Osteocyte (in vitro differentiated cells): ENCODE measurements around the gene RPS3A. TPM values are rescaled to one million over a fixed set of nuclear protein-coding genes. Genes with fewer than 3 reads are reported as not detected.
"Not testable (repeated sequence)": the region's sequence is repeated elsewhere in the genome, so short reads cannot be mapped to it uniquely, and the experiment has no call there.

Experiments used
- DNase-seq: peaks from one replicate; pipeline ENCODE4 v3.0.0; 2021; ENCODE audit warnings: mixed read lengths; ENCODE audit not compliant: unreplicated experiment; ENCODE audit errors: extremely low spot score
- H3K27ac Mint-ChIP-seq: one replicate; pipeline ENCODE4 v1.8.0; 2021; ENCODE audit warnings: mild to moderate bottlenecking, mixed read lengths; ENCODE audit not compliant: unreplicated experiment
- H3K27me3 Mint-ChIP-seq: one replicate; pipeline ENCODE4 v1.8.0; 2021; ENCODE audit warnings: mixed read lengths; ENCODE audit not compliant: unreplicated experiment
- H3K36me3 Mint-ChIP-seq: one replicate; pipeline ENCODE4 v1.8.0; 2021; ENCODE audit warnings: mixed read lengths; ENCODE audit not compliant: unreplicated experiment
- H3K4me1 Mint-ChIP-seq: one replicate; pipeline ENCODE4 v1.8.0; 2021; ENCODE audit warnings: mixed read lengths; ENCODE audit not compliant: unreplicated experiment
- H3K4me3 Mint-ChIP-seq: one replicate; pipeline ENCODE4 v1.8.0; 2021; ENCODE audit warnings: mild to moderate bottlenecking, moderate library complexity, mixed read lengths; ENCODE audit not compliant: unreplicated experiment
- H3K9me3 Mint-ChIP-seq: one replicate; pipeline ENCODE4 v1.8.0; 2021; ENCODE audit warnings: mixed read lengths; ENCODE audit not compliant: unreplicated experiment
- CTCF ChIP-seq: fragments of 200-600 bp; sonication (generic); IDR thresholded peaks from 2 replicates; pipeline ENCODE4 v1.5.0; 2021; ENCODE audit warnings: antibody characterized with exemption, mild to moderate bottlenecking, moderate library complexity
- total RNA-seq: library from RNA; stranded (reverse); gene quantifications from 2 replicates; pipeline ENCODE4 v1.2.1, GENCODE V29; 2021

Gene RPS3A
- total RNA-seq, 1 donor from 2014 or later: 1,586 TPM

GRCh38 chr4:151074416-151074916, 25.0 kb upstream of the RPS3A start:
- TF ChIP-seq CTCF: no peak
- Mint-ChIP-seq H3K36me3 (no peaks in the 10 kb centered on the region), H3K9me3 (no peaks in the 10 kb centered on the region), H3K4me3 (no peak overlapping the region), H3K27me3 (peaks cover 12% of the 10 kb centered on the region), H3K4me1 (no peaks in the 10 kb centered on the region), H3K27ac (no peak overlapping the region)
- no peak for DNase-seq

GRCh38 chr4:151077978-151078377, 21.4 kb upstream of the RPS3A start:
- not testable (repeated sequence) for H3K9me3 Mint-ChIP-seq, H3K36me3 Mint-ChIP-seq, DNase-seq, H3K4me1 Mint-ChIP-seq, H3K27me3 Mint-ChIP-seq, H3K4me3 Mint-ChIP-seq, H3K27ac Mint-ChIP-seq

- TF ChIP-seq CTCF: no peak
- no peak overlapping the region for H3K27ac Mint-ChIP-seq
- H3K9me3 Mint-ChIP-seq: no peaks in the 10 kb centered on the region
- H3K4me3 Mint-ChIP-seq: no peak overlapping the region
- H3K27me3 Mint-ChIP-seq: peaks cover 3% of the 10 kb centered on the region
- no peaks in the 10 kb centered on the region for H3K36me3 Mint-ChIP-seq
- H3K4me1 Mint-ChIP-seq: no peaks in the 10 kb centered on the region
- no peak for DNase-seq
Measured at GRCh38 chr4:151087467-151087866, 12.0 kb upstream of the RPS3A start.

GRCh38 chr4:151091047-151091446, 8.4 kb upstream of the RPS3A start:
- H3K4me3 Mint-ChIP-seq: no peak overlapping the region
- no peak for DNase-seq
- no peaks in the 10 kb centered on the region for H3K36me3 Mint-ChIP-seq
- H3K27me3 Mint-ChIP-seq: peaks cover 5% of the 10 kb centered on the region
- no peak overlapping the region for H3K27ac Mint-ChIP-seq
- H3K9me3 Mint-ChIP-seq: no peaks in the 10 kb centered on the region
- TF ChIP-seq CTCF: no peak
- H3K4me1 Mint-ChIP-seq: no peaks in the 10 kb centered on the region

- Mint-ChIP-seq H3K27ac (no peak overlapping the region), H3K27me3 (peaks cover 6% of the 10 kb centered on the region), H3K4me1 (no peaks in the 10 kb centered on the region), H3K9me3 (no peaks in the 10 kb centered on the region), H3K4me3 (no peak overlapping the region), H3K36me3 (no peaks in the 10 kb centered on the region)
- no peak for DNase-seq
- TF ChIP-seq CTCF: no peak
Measured at GRCh38 chr4:151092488-151092887, 6.9 kb upstream of the RPS3A start.

GRCh38 chr4:151093203-151093602, 6.2 kb upstream of the RPS3A start:
- Mint-ChIP-seq H3K9me3 (no peaks in the 10 kb centered on the region), H3K4me3 (no peak overlapping the region), H3K27ac (no peak overlapping the region), H3K27me3 (peaks cover 3% of the 10 kb centered on the region), H3K4me1 (no peaks in the 10 kb centered on the region), H3K36me3 (no peaks in the 10 kb centered on the region)
- DNase-seq: no peak
- TF ChIP-seq CTCF: no peak
